WTC11 (cell line): ENCODE data around the gene RASGRF2. TPM values are rescaled to one million over a fixed set of nuclear protein-coding genes. Genes with fewer than 3 reads are reported as not detected.

Experiments
- ATAC-seq: fragments of 200-7000 bp; cut with Tn5 transposase; 2 replicates; pipeline ENCODE4 v1.10.0; 2021; ENCODE audit warnings: mild to moderate bottlenecking, moderate library complexity
- CTCF ChIA-PET: fragments of 300-600 bp; sonication (Branson Sonifier 250); formaldehyde crosslinking; loops from one replicate; lab custom pipeline; 2021; ENCODE audit warnings: antibody characterized with exemption; lab: Charles Lee
- POLR2A ChIA-PET: fragments of 350-600 bp; sonication (Branson Sonifier 250); formaldehyde crosslinking; loops from one replicate; lab custom pipeline; 2021; ENCODE audit warnings: antibody characterized with exemption; lab: Charles Lee
- DNase-seq: peaks from one replicate; pipeline ENCODE4 v3.0.0; 2021; ENCODE audit warnings: low spot score
- H3K27ac Mint-ChIP-seq: 2 replicates; pipeline ENCODE4 v1.8.0; 2021; ENCODE audit warnings: mixed read lengths
- H3K27me3 Mint-ChIP-seq: 2 replicates; pipeline ENCODE4 v1.8.0; 2021; ENCODE audit warnings: low read depth, mild to moderate bottlenecking, moderate library complexity, mixed read lengths
- H3K36me3 Mint-ChIP-seq: 2 replicates; pipeline ENCODE4 v1.8.0; 2021; ENCODE audit warnings: mixed read lengths
- H3K4me1 Mint-ChIP-seq: 2 replicates; pipeline ENCODE4 v1.8.0; 2022; ENCODE audit warnings: mixed read lengths
- H3K4me3 Mint-ChIP-seq: 2 replicates; pipeline ENCODE4 v1.8.0; 2021; ENCODE audit warnings: mild to moderate bottlenecking, moderate library complexity, mixed read lengths
- H3K9me3 Mint-ChIP-seq: 2 replicates; pipeline ENCODE4 v1.8.0; 2021; ENCODE audit warnings: mixed read lengths
- CREB1 ChIP-seq: sonication (generic); formaldehyde crosslinking; IDR thresholded peaks from 2 replicates; pipeline ENCODE4 v1.8.0; 2023; ENCODE audit warnings: mild to moderate bottlenecking, missing genetic modification reagents
- CTCF ChIP-seq: fragments of 200-600 bp; IDR thresholded peaks from 2 replicates; pipeline ENCODE4 v1.8.0; 2022; ENCODE audit warnings: antibody characterized with exemption
- E2F1 ChIP-seq: sonication (generic); formaldehyde crosslinking; IDR thresholded peaks from 2 replicates; pipeline ENCODE4 v1.8.0; 2022; ENCODE audit warnings: mild to moderate bottlenecking, missing genetic modification reagents
- ESRRA ChIP-seq: sonication (generic); formaldehyde crosslinking; IDR thresholded peaks from 2 replicates; pipeline ENCODE4 v1.8.1; 2022; ENCODE audit warnings: mild to moderate bottlenecking, missing genetic modification reagents, borderline replicate concordance
- FOXK1 ChIP-seq: sonication (generic); formaldehyde crosslinking; IDR thresholded peaks from 2 replicates; pipeline ENCODE4 v1.8.0; 2022; ENCODE audit warnings: mild to moderate bottlenecking, moderate library complexity, missing genetic modification reagents
- FOXP1 ChIP-seq: sonication (generic); formaldehyde crosslinking; IDR thresholded peaks from 2 replicates; pipeline ENCODE4 v1.8.0; 2022; ENCODE audit warnings: missing genetic modification reagents, mild to moderate bottlenecking, moderate library complexity, borderline replicate concordance
- GTF2I ChIP-seq: fragments of 250-450 bp; sonication (Bioruptor Pico); conservative IDR thresholded peaks from 2 replicates; pipeline ENCODE4 v1.4.0; 2021; ENCODE audit warnings: mild to moderate bottlenecking
- IRF1 ChIP-seq: sonication (generic); formaldehyde crosslinking; IDR thresholded peaks from 2 replicates; pipeline ENCODE4 v1.8.0; 2023; ENCODE audit warnings: missing genetic modification reagents
- IRF2 ChIP-seq: sonication (generic); formaldehyde crosslinking; IDR thresholded peaks from 2 replicates; pipeline ENCODE4 v1.8.0; 2022; ENCODE audit warnings: low read depth, missing genetic modification reagents, borderline replicate concordance
- JUN ChIP-seq: sonication (generic); formaldehyde crosslinking; IDR thresholded peaks from 2 replicates; pipeline ENCODE4 v1.8.0; 2023; ENCODE audit warnings: mild to moderate bottlenecking, missing genetic modification reagents
- KAT7 ChIP-seq: sonication (generic); formaldehyde crosslinking; IDR thresholded peaks from 2 replicates; pipeline ENCODE4 v1.8.1; 2023; ENCODE audit warnings: missing genetic modification reagents, mild to moderate bottlenecking, borderline replicate concordance
- MLX ChIP-seq: sonication (generic); formaldehyde crosslinking; IDR thresholded peaks from 2 replicates; pipeline ENCODE4 v1.8.1; 2023; ENCODE audit warnings: mild to moderate bottlenecking, missing genetic modification reagents, moderate library complexity
- MYBL2 ChIP-seq: sonication (generic); formaldehyde crosslinking; IDR thresholded peaks from 2 replicates; pipeline ENCODE4 v1.8.1; 2023; ENCODE audit warnings: mild to moderate bottlenecking, moderate library complexity, missing genetic modification reagents
- NFYB ChIP-seq: sonication (generic); formaldehyde crosslinking; conservative IDR thresholded peaks from 2 replicates; pipeline ENCODE4 v1.8.0; 2022; ENCODE audit warnings: low read depth, missing genetic modification reagents
- NR1H2 ChIP-seq: sonication (generic); formaldehyde crosslinking; IDR thresholded peaks from 2 replicates; pipeline ENCODE4 v1.9.0; 2021; ENCODE audit warnings: mild to moderate bottlenecking, moderate library complexity, missing genetic modification reagents
- NR3C1 ChIP-seq: sonication (generic); formaldehyde crosslinking; conservative IDR thresholded peaks from 2 replicates; pipeline ENCODE4 v1.8.1; 2023; ENCODE audit warnings: low read depth, mild to moderate bottlenecking, missing genetic modification reagents
- PREB ChIP-seq: sonication (generic); formaldehyde crosslinking; IDR thresholded peaks from 2 replicates; pipeline ENCODE4 v1.8.1; 2022; ENCODE audit warnings: mild to moderate bottlenecking, missing genetic modification reagents, moderate library complexity, borderline replicate concordance
- SP1 ChIP-seq: sonication (generic); formaldehyde crosslinking; conservative IDR thresholded peaks from 2 replicates; pipeline ENCODE4 v1.8.1; 2022; ENCODE audit warnings: missing genetic modification reagents
- STAT6 ChIP-seq: sonication (generic); formaldehyde crosslinking; conservative IDR thresholded peaks from 2 replicates; pipeline ENCODE4 v1.8.1; 2023; ENCODE audit warnings: mild to moderate bottlenecking, low read depth, missing genetic modification reagents, moderate library complexity
- TEAD1 ChIP-seq: sonication (generic); formaldehyde crosslinking; IDR thresholded peaks from 2 replicates; pipeline ENCODE4 v1.8.0; 2022; ENCODE audit warnings: mild to moderate bottlenecking, missing genetic modification reagents
- TP53 ChIP-seq: sonication (generic); formaldehyde crosslinking; IDR thresholded peaks from 2 replicates; pipeline ENCODE4 v1.8.1; 2023; ENCODE audit warnings: mild to moderate bottlenecking, missing genetic modification reagents
- USF2 ChIP-seq: sonication (generic); formaldehyde crosslinking; IDR thresholded peaks from 2 replicates; pipeline ENCODE4 v1.8.1; 2023; ENCODE audit warnings: mild to moderate bottlenecking, missing genetic modification reagents, moderate library complexity
- ZNF121 ChIP-seq: sonication (generic); formaldehyde crosslinking; IDR thresholded peaks from 2 replicates; pipeline ENCODE4 v1.8.0; 2023; ENCODE audit warnings: missing genetic modification reagents
- ZNF396 ChIP-seq: fragments of 250-450 bp; sonication (Bioruptor Pico); IDR thresholded peaks from 2 replicates; pipeline ENCODE4 v1.8.0; 2021; ENCODE audit warnings: mild to moderate bottlenecking, moderate library complexity, borderline replicate concordance
- total RNA-seq: library from RNA; stranded (reverse); gene quantifications from 3 replicates; pipeline ENCODE4 v1.2.3, GENCODE V29; 2021

Gene RASGRF2
- total RNA-seq, 1 experiment from 2014 or later: 17.6 TPM

- peaks cover 3% of the 10 kb centered on the region; the same call in 1 of the 2 replicates for H3K9me3 Mint-ChIP-seq
- CTCF ChIA-PET: no interaction called here
- H3K4me1 Mint-ChIP-seq: peaks cover 16% of the 10 kb centered on the region
- no peak overlapping the region for H3K4me3 Mint-ChIP-seq
- POLR2A ChIA-PET: no interaction called here
- peaks cover 9% of the 10 kb centered on the region for H3K36me3 Mint-ChIP-seq
- no peak for DNase-seq
- no peaks in the 10 kb centered on the region for H3K27me3 Mint-ChIP-seq
- H3K27ac Mint-ChIP-seq: no peak overlapping the region
- TF ChIP-seq ZNF121 (CRISPR knock-in tag) (no peak), IRF1 (CRISPR knock-in tag) (no peak), PREB (CRISPR knock-in tag) (no peak)
- TF ChIP-seq, all 79 proteins: peak for 0
- ATAC-seq: no peak
Measured at GRCh38 chr5:81069990-81070389, 109.8 kb downstream of the RASGRF2 start.

GRCh38 chr5:81070571-81071255 is 110.5 kb downstream of the RASGRF2 start:
- Mint-ChIP-seq H3K27me3 (no peaks in the 10 kb centered on the region), H3K9me3 (peaks cover 3% of the 10 kb centered on the region; the same call in 1 of the 2 replicates), H3K27ac (no peak overlapping the region), H3K36me3 (peaks cover 9% of the 10 kb centered on the region), H3K4me3 (no peak overlapping the region), H3K4me1 (peaks cover 11% of the 10 kb centered on the region)
- POLR2A ChIA-PET: no interaction called here
- DNase-seq (no peak), ATAC-seq (no peak)
- CTCF ChIA-PET: no interaction called here
- TF ChIP-seq ZNF396 (CRISPR knock-in tag): no peak
- no peak for TF ChIP-seq ZNF121 (CRISPR knock-in tag)
- TF ChIP-seq JUN (CRISPR knock-in tag): no peak
- no peak for TF ChIP-seq SP1
- no peak for TF ChIP-seq ESRRA
- no peak for TF ChIP-seq MYBL2 (CRISPR knock-in tag)
- TF ChIP-seq FOXP1 (CRISPR knock-in tag): no peak
- no peak for TF ChIP-seq USF2 (CRISPR knock-in tag)
- no peak for TF ChIP-seq NFYB (CRISPR knock-in tag)
- no peak for TF ChIP-seq NR3C1 (CRISPR knock-in tag)
- TF ChIP-seq CREB1: no peak
- TF ChIP-seq TP53 (CRISPR knock-in tag): no peak
- no peak for TF ChIP-seq TEAD1 (CRISPR knock-in tag)
- no peak for TF ChIP-seq STAT6 (CRISPR knock-in tag)
- TF ChIP-seq GTF2I (CRISPR knock-in tag): no peak
- TF ChIP-seq IRF2 (CRISPR knock-in tag): no peak

GRCh38 chr5:81075041-81075440 is 114.9 kb downstream of the RASGRF2 start:
- CTCF ChIA-PET: no interaction called here
- peaks cover 23% of the 10 kb centered on the region for H3K36me3 Mint-ChIP-seq
- DNase-seq: no peak
- H3K27me3 Mint-ChIP-seq: no peaks in the 10 kb centered on the region
- H3K4me3 Mint-ChIP-seq: no peak overlapping the region
- no peaks in the 10 kb centered on the region for H3K4me1 Mint-ChIP-seq
- POLR2A ChIA-PET: no interaction called here
- no peak overlapping the region for H3K27ac Mint-ChIP-seq
- peaks cover 19% of the 10 kb centered on the region for H3K9me3 Mint-ChIP-seq
- no peak for ATAC-seq
- no peak for TF ChIP-seq FOXP1 (CRISPR knock-in tag)
- TF ChIP-seq CTCF: no peak
- no peak for TF ChIP-seq MLX
- no peak for TF ChIP-seq NR1H2 (CRISPR knock-in tag)
- no peak for TF ChIP-seq KAT7 (CRISPR knock-in tag)
- TF ChIP-seq FOXK1: no peak
- no peak for TF ChIP-seq E2F1 (CRISPR knock-in tag)
